ENCODE results near the gene PEF1.

- no peak for TF ChIP-seq CTCF (IDR thresholded peaks at IDR 0.05; ENCODE audit: poor library complexity)
- TF ChIP-seq EZH2 (IDR thresholded peaks at IDR 0.05; ENCODE audit: borderline replicate concordance), result no peak
Observed at GRCh38 chr1:31648641-31649357, 4.1 kb upstream of the PEF1 start.
